Stimulated activated memory B cell treated with anti-CD40 and anti-IgM and Interleukin-4, amounts not matched to agents 10 μg/mL and 1 μg/mL and 100 μg/mL, for 72 hours (primary cell): ENCODE results near the gene RTP5.
"Not testable (repeated sequence)": the region's sequence is repeated elsewhere in the genome, so short reads cannot be mapped to it uniquely, and the experiment has no call there.

Experiments
- ATAC-seq: fragments of 150-1000 bp; cut with Tn5 transposase; 2 replicates; pipeline ENCODE4 v1.10.0; 2021
- H3K27ac Mint-ChIP-seq: one replicate; pipeline ENCODE4 v1.8.0; 2022; ENCODE audit warnings: mild to moderate bottlenecking, mixed read lengths
- H3K27me3 Mint-ChIP-seq: one replicate; pipeline ENCODE4 v1.8.0; 2022; ENCODE audit warnings: mixed read lengths
- H3K36me3 Mint-ChIP-seq: one replicate; pipeline ENCODE4 v1.8.0; 2022; ENCODE audit warnings: mixed read lengths
- H3K4me1 Mint-ChIP-seq: one replicate; pipeline ENCODE4 v1.8.0; 2022; ENCODE audit warnings: mixed read lengths
- H3K4me3 Mint-ChIP-seq: one replicate; pipeline ENCODE4 v1.8.0; 2022; ENCODE audit warnings: mild to moderate bottlenecking, moderate library complexity, mixed read lengths
- H3K9me3 Mint-ChIP-seq: one replicate; pipeline ENCODE4 v1.8.0; 2022; ENCODE audit warnings: mixed read lengths

The RTP5 gene

DNA sequence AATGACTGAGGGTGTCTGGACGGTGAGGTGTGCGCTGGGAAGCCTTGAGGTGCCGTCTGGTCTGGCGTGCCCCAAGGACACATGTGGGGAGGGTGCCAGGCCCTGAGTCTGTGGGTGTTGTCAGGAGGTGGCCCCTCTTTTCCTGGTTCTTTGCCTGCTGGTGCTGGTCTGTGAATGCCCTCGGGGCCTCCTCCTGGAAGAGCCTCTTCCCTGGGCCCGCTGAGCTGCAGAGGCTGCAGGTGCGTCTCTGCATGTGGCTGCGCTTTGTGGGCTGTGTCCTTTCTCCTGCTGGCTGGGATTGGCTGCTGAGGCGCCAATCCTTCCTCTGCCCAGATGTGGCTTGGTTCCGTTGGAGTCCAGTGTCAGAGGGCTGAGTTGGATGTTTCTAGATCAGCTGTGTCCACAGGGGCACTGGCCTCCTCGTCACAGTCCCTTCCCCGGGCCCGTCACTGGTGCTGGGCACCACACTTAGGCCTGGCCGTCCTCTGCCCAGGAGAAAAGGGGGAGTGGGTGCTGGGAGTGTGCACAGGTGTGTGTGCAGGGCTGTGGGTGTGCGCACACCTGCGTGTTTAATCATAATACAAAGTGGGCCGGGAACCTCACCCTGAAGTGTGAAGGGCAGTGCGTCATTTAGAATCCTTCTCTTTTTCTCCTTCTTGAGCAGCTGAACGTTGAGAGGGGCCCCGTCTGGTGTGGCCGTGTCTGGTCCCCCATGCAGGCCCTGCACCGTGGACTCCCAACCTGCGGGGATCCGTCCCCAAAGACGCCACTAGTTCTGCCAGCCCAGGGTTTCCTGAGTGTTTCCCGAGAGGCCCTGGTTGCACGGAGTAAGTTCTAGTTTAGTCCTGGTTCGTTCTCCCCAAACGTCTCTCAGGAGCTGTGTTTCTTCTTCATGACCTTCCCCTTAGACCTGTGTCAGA is 35.5 kb downstream of the RTP5 start:
- no peak overlapping the region for H3K4me3 Mint-ChIP-seq
- peaks cover 26% of the 10 kb centered on the region for H3K36me3 Mint-ChIP-seq
- no peak overlapping the region for H3K27ac Mint-ChIP-seq

DNA sequence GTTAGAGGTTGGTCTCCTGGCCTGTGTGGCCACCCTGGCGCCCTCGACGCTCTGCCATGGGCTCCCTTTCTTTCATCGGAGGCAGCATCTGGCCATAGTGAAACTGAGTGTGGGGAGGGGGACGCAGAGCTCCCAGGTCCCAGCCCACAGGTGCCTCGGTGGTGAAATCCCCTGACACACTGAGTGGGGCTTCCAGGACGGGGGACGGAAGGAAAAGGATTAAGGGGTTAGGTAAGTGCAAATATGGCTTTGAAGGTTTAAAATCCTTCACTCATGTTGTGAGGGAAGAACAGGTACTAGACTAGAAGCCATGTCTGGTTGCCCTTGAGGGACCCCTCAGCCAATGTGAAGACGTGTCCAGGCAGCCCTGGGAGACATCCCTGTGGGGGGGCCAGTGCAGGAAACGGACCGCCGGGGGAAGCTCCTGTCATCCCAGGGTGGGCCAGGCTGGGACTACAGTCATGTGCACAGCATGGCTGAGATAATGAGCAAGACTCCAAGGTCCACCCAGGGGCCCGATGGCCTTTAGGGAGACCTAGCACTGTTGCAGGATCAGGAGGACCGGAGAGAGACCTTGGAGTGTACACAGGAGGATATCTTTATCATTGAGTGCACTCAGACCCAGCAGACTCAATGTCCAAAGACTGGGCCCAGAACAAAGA is 36.3 kb downstream of the RTP5 start:
- Mint-ChIP-seq H3K4me3 (no peak overlapping the region), H3K36me3 (peaks cover 28% of the 10 kb centered on the region), H3K27ac (no peak overlapping the region), H3K4me1 (peaks cover 16% of the 10 kb centered on the region), H3K27me3 (no peaks in the 10 kb centered on the region), H3K9me3 (no peaks in the 10 kb centered on the region)
- no peak for ATAC-seq

More for the DNA sequence above, 35.5 kb downstream of the RTP5 start:
- Mint-ChIP-seq H3K4me1 (peaks cover 16% of the 10 kb centered on the region), H3K27me3 (no peaks in the 10 kb centered on the region), H3K9me3 (no peaks in the 10 kb centered on the region)
- ATAC-seq = no peak

DNA sequence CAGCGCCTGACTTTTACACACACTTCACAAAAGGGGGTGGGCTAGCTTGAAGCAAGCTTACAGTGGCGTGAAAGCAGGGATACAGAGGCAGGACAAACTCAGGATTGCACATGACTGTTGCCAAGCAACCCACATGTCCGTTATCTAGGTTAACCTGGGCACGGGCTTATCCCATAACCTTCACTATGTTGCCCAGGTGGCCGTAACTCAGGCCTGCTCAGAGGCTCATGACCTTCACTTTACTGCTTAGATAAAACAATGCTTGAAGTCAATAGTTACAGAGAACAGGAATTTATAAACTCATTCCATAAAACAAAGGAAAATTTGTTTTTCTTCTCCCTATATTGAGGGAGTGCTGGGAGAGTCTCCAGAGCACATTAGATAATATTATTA is 36.8 kb downstream of the RTP5 start:
- not testable (repeated sequence) for H3K9me3 Mint-ChIP-seq, H3K27ac Mint-ChIP-seq, ATAC-seq, H3K4me3 Mint-ChIP-seq, H3K27me3 Mint-ChIP-seq
- Mint-ChIP-seq H3K36me3 (peaks cover 28% of the 10 kb centered on the region), H3K4me1 (peaks cover 21% of the 10 kb centered on the region)

DNA sequence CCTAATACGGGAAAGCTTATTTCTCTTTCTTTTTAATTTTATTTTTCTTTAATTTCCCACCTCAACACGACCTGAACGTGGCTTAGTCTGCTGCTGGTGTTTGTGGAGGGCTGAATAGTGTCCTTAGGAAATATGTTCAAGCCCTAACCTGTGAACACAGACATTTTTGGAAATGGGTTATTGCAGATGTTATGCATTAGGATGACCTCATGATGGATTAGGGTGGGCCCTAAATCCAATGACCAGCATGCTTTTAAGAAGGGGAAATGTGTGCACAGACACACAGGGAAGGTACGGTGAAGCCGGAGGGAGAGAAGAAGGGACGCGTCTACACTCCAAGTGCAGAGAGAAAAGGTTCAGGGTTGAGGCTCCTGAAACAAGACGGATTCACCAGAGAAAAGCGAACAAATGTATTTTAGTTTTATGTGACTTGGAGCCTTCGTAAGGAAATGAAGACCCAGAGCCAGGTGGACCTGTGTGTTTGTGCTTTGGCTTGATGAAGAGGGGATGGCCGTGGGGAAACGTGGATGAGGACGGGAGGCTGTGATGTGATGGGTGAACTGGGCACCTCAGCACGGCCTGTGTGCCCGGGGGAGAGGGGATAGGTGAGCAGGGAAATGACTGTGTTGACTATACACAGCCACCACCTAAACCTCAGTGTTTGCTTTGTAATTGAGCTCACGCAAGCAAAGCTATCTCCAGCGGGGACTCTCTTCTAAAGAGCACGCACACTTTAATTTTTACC is 37.5 kb downstream of the RTP5 start:
- Mint-ChIP-seq H3K36me3 (peaks cover 32% of the 10 kb centered on the region), H3K4me1 (peaks cover 22% of the 10 kb centered on the region), H3K27me3 (no peaks in the 10 kb centered on the region), H3K4me3 (no peak overlapping the region), H3K27ac (no peak overlapping the region), H3K9me3 (no peaks in the 10 kb centered on the region)
- no peak for ATAC-seq

DNA sequence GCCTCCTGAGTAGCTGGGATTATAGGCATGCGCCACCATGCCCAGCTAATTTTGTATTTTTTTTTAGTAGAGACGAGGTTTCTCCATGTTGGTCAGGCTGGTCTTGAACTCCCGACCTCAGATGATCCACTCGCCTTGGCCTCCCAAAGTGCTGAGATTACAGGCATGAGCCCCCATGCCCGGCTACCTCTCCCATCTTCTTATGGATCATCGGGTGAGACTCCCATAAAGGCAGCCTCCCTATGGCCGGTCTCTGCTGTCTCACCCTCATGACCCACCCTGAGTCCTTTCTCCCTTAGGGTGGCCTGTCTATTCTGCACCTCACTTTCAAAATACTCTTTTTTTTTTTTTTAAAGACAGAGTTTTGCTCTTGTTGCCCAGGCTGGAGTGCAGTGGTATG is 38.3 kb downstream of the RTP5 start:
- not testable (repeated sequence) for H3K9me3 Mint-ChIP-seq, H3K27ac Mint-ChIP-seq, H3K4me3 Mint-ChIP-seq, ATAC-seq, H3K27me3 Mint-ChIP-seq
- Mint-ChIP-seq H3K4me1 (peaks cover 22% of the 10 kb centered on the region), H3K36me3 (peaks cover 38% of the 10 kb centered on the region)

DNA sequence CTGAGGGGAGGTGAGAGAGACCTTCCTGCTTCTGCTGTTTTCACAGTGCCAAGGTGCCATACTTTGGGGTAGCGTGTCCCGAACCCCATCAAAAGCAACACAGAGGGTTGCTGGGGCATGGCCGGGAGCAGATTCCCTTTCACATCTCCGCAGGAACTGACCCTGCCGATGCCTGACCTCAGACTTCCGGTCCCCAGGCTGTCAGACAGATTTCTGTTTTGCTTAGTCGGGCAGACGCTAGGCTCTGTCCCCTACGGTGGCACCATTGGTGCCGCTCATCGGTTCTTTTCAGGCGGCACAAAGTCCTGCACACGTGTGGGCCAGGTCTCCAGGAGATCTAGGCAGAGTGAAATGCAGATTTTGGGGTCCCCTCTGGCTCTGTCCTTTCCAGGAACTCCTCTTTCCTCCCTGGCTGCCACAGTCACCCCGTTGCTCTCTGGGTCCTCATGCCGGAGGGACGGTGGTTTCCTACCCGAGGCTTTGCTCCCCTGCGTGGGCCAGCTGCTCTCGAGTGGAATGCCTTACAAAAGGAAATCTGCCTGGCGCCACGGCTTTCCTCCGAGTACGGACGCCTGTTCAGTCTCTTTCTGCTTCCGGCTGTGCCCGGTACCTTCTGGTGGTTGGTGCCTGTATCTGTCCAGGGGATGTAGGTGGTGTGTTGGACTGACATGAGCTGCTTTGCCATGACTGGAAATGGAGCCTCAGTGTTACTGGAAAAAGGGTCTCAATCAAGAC is 39.3 kb downstream of the RTP5 start:
- Mint-ChIP-seq H3K4me1 (peaks cover 22% of the 10 kb centered on the region), H3K4me3 (no peak overlapping the region)

DNA sequence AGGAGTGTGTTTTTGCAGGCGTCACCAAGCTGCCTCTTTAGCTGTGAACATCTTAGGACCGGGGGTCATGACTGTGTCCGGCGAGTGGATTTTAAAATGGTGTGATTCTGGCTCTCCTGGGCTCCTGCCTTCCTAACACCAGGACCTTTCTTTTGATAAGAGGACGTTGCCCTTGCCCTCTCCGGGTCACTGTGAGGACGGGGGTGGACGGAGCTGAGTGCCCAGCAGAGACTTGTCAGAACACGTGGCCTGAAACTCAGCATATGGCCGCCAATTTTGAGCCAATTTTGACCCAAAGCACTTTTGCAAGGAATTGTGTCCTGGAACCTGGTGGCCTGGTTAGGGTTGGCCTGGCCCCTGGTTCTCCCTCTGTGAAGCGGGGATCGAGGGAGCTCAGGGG is 40.2 kb downstream of the RTP5 start:
- Mint-ChIP-seq H3K4me3 (no peak overlapping the region), H3K9me3 (peaks cover 3% of the 10 kb centered on the region), H3K27ac (no peak overlapping the region), H3K27me3 (no peaks in the 10 kb centered on the region), H3K36me3 (peaks cover 52% of the 10 kb centered on the region), H3K4me1 (peaks cover 21% of the 10 kb centered on the region)
- no peak for ATAC-seq

More for the DNA sequence above, 39.3 kb downstream of the RTP5 start:
- no peak overlapping the region for H3K27ac Mint-ChIP-seq
- no peaks in the 10 kb centered on the region for H3K27me3 Mint-ChIP-seq
- ATAC-seq = no peak
- peaks cover 48% of the 10 kb centered on the region for H3K36me3 Mint-ChIP-seq
- peaks cover 3% of the 10 kb centered on the region for H3K9me3 Mint-ChIP-seq

DNA sequence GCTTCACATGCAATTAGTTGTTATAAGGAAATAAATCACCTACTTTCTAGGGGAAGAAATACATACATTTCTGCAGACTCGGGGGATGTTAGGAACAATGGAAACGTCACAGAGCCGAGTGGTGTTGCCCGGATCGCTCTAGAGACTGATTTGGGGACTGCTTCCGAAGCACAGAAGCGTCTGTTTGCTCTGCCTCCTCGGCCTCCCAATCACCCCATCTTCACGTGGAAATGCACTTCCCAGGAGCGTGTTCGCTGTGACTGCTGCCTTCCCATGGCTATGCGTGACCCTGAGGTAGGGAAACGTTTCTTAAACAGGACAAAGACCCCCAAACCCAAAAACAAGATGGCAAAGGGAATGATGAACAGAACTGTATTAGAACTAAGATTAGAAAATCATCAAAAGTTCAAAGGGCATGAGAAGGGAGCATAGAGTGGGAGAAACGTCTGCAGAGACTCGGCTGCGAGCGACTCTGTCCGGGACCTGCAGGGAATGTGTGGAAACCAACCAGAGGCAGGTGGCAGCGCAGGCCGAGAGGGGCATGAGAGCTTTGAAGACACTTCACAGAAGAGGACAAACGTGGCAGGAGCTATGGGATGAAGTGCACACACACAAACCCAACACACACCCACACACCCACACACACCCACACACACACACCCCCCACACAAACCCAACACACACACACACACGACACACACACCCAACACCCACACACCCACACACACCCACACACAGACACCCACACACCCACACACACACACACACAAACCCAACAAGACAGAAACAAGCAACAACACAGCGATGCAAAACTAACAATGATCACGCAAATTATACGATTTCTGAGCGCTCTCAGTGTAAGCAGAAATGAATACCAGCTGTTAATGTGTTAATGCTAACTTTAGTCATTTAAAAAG is 41.3 kb downstream of the RTP5 start:
- Mint-ChIP-seq H3K27ac (no peak overlapping the region), H3K4me3 (no peak overlapping the region), H3K36me3 (peaks cover 53% of the 10 kb centered on the region), H3K9me3 (peaks cover 3% of the 10 kb centered on the region), H3K27me3 (no peaks in the 10 kb centered on the region), H3K4me1 (peaks cover 21% of the 10 kb centered on the region)
- ATAC-seq = no peak

DNA sequence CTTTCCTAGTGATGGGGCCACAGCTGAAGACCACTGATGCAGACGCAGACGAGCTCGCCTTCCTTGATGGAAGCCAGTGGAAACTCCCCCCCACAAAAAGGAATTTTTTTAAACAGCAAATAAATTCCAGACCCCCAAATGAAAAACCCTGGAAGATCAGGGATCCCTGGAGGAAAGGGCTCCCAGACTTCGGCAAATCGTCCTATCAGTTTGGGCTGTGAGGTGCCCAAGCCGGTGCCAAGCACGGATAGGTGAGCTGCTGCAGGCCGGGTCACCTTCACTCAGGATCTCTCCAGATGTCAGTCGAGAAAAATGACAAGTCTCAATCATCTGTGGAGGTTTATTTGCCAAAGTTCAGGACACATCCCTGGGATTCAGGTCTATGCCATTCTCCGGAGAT is 42.0 kb downstream of the RTP5 start:
- H3K4me3 Mint-ChIP-seq = no peak overlapping the region
- H3K27ac Mint-ChIP-seq = no peak overlapping the region
- peaks cover 3% of the 10 kb centered on the region for H3K9me3 Mint-ChIP-seq
- peaks cover 57% of the 10 kb centered on the region for H3K36me3 Mint-ChIP-seq
- no peaks in the 10 kb centered on the region for H3K27me3 Mint-ChIP-seq
- no peak for ATAC-seq
- H3K4me1 Mint-ChIP-seq = peaks cover 21% of the 10 kb centered on the region

DNA sequence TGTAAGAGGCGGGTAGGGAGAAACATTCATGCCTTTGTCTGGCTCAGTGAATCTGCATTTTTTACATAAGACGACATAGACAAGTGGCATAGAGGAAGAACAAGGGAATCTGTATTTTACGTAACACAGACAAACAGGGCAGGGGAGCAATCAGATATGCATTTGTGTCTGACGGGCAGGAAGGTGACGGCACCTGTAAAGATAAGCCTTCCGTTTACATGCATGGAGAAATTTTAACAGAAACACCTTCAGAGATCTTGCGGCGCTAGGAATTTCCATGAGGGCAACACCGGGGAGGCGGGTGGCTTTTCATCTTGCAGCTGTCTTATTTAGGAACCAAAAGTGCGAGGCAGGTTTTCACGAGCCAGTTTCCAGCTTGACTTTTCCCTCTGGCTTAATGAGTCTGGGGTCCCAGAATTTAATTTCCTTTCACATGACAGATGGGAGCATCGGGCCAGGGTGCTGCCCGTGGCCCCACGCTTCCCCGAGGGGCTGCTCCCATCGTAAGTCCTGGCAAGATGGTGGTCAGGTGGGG is 42.6 kb downstream of the RTP5 start:
- Mint-ChIP-seq H3K27me3 (no peaks in the 10 kb centered on the region), H3K9me3 (peaks cover 3% of the 10 kb centered on the region), H3K4me3 (no peak overlapping the region), H3K4me1 (peaks cover 16% of the 10 kb centered on the region), H3K36me3 (peaks cover 54% of the 10 kb centered on the region), H3K27ac (no peak overlapping the region)
- ATAC-seq = no peak

DNA sequence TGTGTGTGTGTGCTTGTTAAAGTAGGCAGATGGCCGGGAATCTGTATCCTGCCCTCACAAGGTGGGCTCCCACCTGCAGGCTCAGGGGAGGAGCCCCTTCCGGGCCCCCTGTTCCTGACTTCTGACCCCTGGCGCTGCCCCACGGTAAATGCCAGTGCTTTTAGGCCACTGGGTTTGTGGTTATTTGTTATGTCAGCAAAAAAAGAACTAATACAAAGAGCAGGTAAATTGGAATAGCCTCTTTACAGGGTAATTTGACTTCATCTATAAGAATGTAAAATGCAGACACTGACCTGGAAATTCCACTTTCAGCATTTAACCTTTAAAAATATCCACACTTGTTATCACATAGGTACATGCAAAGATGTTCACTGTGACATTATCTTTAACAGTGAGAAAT is 44.2 kb downstream of the RTP5 start:
- Mint-ChIP-seq H3K9me3 (peaks cover 3% of the 10 kb centered on the region), H3K4me3 (no peak overlapping the region), H3K4me1 (peaks cover 14% of the 10 kb centered on the region), H3K27ac (no peak overlapping the region), H3K27me3 (no peaks in the 10 kb centered on the region), H3K36me3 (peaks cover 65% of the 10 kb centered on the region)
- ATAC-seq = no peak

DNA sequence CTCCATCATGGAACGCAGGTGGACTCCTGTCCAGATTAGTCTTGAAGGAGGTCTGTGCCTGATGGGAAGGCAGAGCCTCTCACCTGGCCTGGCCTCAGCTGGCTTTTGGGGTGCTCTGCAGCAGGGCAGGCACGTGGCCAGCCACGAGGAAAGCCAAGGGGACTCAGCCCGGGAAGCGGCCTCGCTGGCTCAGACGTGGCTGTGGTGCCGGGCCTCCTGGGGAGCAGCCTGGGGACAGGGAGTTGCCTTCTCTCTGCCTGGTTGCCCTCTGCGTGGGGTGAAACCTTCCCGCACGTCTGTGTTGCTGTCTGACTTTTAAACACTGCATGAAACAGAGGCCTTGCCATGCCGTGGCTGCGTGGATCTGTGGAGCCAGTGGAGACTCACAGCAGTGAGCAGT is 45.0 kb downstream of the RTP5 start:
- Mint-ChIP-seq H3K27me3 (no peaks in the 10 kb centered on the region), H3K27ac (no peak overlapping the region), H3K9me3 (peaks cover 3% of the 10 kb centered on the region), H3K36me3 (peaks cover 65% of the 10 kb centered on the region), H3K4me3 (no peak overlapping the region), H3K4me1 (peaks cover 14% of the 10 kb centered on the region)
- no peak for ATAC-seq

DNA sequence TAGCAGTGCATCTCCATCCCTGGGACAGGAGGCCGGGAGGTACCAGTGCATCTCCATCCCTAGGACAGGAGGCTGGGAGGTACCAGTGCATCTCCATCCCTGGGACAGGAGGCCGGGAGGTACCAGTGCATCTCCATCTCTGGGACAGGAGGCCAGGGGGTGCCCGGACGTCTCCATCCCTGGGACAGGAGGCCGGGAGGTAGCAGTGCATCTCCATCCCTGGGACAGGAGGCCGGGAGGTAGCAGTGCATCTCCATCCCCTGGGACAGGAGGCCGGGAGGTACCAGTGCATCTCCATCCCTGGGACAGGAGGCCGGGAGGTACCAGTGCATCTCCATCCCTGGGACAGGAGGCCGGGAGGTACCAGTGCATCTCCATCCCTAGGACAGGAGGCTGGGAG is 52.1 kb downstream of the RTP5 start:
- H3K4me3 Mint-ChIP-seq, H3K27me3 Mint-ChIP-seq, H3K4me1 Mint-ChIP-seq, H3K27ac Mint-ChIP-seq, H3K9me3 Mint-ChIP-seq, ATAC-seq: not testable (repeated sequence)
- H3K36me3 Mint-ChIP-seq = peaks cover 20% of the 10 kb centered on the region

DNA sequence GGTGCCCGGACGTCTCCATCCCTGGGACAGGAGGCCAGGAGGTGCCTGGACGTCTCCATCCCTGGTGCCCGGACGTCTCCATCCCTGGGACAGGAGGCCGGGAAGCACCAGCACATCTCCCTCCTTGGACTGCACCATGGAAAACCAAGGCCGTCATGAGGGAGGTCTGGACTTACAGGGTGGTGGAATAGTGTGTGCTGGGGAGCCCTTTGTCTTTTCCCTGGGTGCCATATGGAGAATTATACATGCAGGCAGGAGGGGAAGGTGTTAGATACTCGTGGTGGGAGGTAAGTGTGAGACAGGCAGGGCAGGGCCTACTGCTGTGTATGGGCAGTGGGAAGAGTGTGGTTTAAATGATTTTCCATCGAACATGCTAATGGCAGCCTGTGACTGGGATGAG is 52.9 kb downstream of the RTP5 start:
- Mint-ChIP-seq H3K9me3 (no peaks in the 10 kb centered on the region), H3K36me3 (peaks cover 15% of the 10 kb centered on the region), H3K27ac (no peak overlapping the region), H3K4me3 (no peak overlapping the region), H3K4me1 (no peaks in the 10 kb centered on the region), H3K27me3 (no peaks in the 10 kb centered on the region)
- no peak for ATAC-seq
